ENCODE measurements around the gene SCAMP4.
"Not testable (repeated sequence)": the region's sequence is repeated elsewhere in the genome, so short reads cannot be mapped to it uniquely, and the experiment has no call there.

Gene SCAMP4

GRCh38 chr19:1880611-1881392 is 24.4 kb upstream of the SCAMP4 start:
- Histone ChIP-seq H3K79me2 (ENCODE audit: control insufficient read depth, insufficient read depth, low read length) (peaks cover 28% of the 10 kb centered on the region), H3K4me3 (ENCODE audit: low read length) (no peak overlapping the region), H3K36me3 (ENCODE audit: control insufficient read depth, insufficient read depth, low read length) (no peaks in the 10 kb centered on the region), H3K18ac (ENCODE audit: low read length) (no peak overlapping the region), H3K4ac (ENCODE audit: low read depth, low read length) (no peak overlapping the region), H2AK5ac (ENCODE audit: low read length) (no peak overlapping the region), H2BK5ac (ENCODE audit: low read length) (no peak overlapping the region), H3K27me3 (ENCODE audit: insufficient read depth, low read length, poor library complexity) (no peaks in the 10 kb centered on the region), H3K9ac (ENCODE audit: low read length) (no peak overlapping the region), H3K56ac (ENCODE audit: low read length) (no peak overlapping the region), H3K23ac (ENCODE audit: low read length) (no peak overlapping the region), H4K8ac (ENCODE audit: low read depth, low read length) (no peak overlapping the region), H4K5ac (ENCODE audit: low read length) (no peak overlapping the region), H3K4me1 (ENCODE audit: control insufficient read depth, low read depth, low read length) (peaks cover 10% of the 10 kb centered on the region), H3K27ac (ENCODE audit: low read depth, low read length) (no peak overlapping the region), H3K4me2 (ENCODE audit: low read length) (no peak overlapping the region), H2BK120ac (ENCODE audit: low read depth, low read length) (no peak overlapping the region), H3K79me1 (ENCODE audit: low read length) (peaks cover 23% of the 10 kb centered on the region), H2BK15ac (replicated peaks; ENCODE audit: low read depth) (no peak overlapping the region)
- no CpG with 5 or more reads among the region's 35 CpGs for WGBS (ENCODE audit: extremely low coverage, insufficient coverage, low lambda C conversion rate)
- DNase-seq = no peak

GRCh38 chr19:1881393-1882088 is 23.7 kb upstream of the SCAMP4 start:
- H4K5ac ChIP-seq (ENCODE audit: low read length); H3K27ac ChIP-seq (ENCODE audit: low read depth, low read length); H3K23ac ChIP-seq (ENCODE audit: low read length); H3K4me2 ChIP-seq (ENCODE audit: low read length); H2BK120ac ChIP-seq (ENCODE audit: low read depth, low read length); H3K4me1 ChIP-seq (ENCODE audit: control insufficient read depth, low read depth, low read length); H2AK5ac ChIP-seq (ENCODE audit: low read length); H2BK15ac ChIP-seq (replicated peaks; ENCODE audit: low read depth); H3K4me3 ChIP-seq (ENCODE audit: low read length); H3K4ac ChIP-seq (ENCODE audit: low read depth, low read length); H3K9ac ChIP-seq (ENCODE audit: low read length); H3K27me3 ChIP-seq (ENCODE audit: insufficient read depth, low read length, poor library complexity); H3K36me3 ChIP-seq (ENCODE audit: control insufficient read depth, insufficient read depth, low read length); H3K18ac ChIP-seq (ENCODE audit: low read length); H4K8ac ChIP-seq (ENCODE audit: low read depth, low read length); H2BK5ac ChIP-seq (ENCODE audit: low read length); DNase-seq: not testable (repeated sequence)
- WGBS (ENCODE audit: extremely low coverage, insufficient coverage, low lambda C conversion rate) = no CpG with 5 or more reads among the region's 44 CpGs
- Histone ChIP-seq H3K79me1 (ENCODE audit: low read length) (peaks cover 23% of the 10 kb centered on the region), H3K79me2 (ENCODE audit: control insufficient read depth, insufficient read depth, low read length) (peaks cover 28% of the 10 kb centered on the region), H3K56ac (ENCODE audit: low read length) (peak overlapping the region; percentile 34)

GRCh38 chr19:1882089-1882785 is 23.0 kb upstream of the SCAMP4 start:
- Histone ChIP-seq H3K18ac (ENCODE audit: low read length) (no peak overlapping the region), H2BK5ac (ENCODE audit: low read length) (no peak overlapping the region), H2BK120ac (ENCODE audit: low read depth, low read length) (no peak overlapping the region), H3K23ac (ENCODE audit: low read length) (no peak overlapping the region), H3K79me2 (ENCODE audit: control insufficient read depth, insufficient read depth, low read length) (peaks cover 28% of the 10 kb centered on the region), H3K27me3 (ENCODE audit: insufficient read depth, low read length, poor library complexity) (no peaks in the 10 kb centered on the region), H3K56ac (ENCODE audit: low read length) (peak overlapping the region; percentile 74), H3K36me3 (ENCODE audit: control insufficient read depth, insufficient read depth, low read length) (no peaks in the 10 kb centered on the region), H3K4me2 (ENCODE audit: low read length) (no peak overlapping the region), H3K4ac (ENCODE audit: low read depth, low read length) (no peak overlapping the region), H2AK5ac (ENCODE audit: low read length) (no peak overlapping the region), H3K9ac (ENCODE audit: low read length) (peak overlapping the region; percentile 41), H3K4me3 (ENCODE audit: low read length) (no peak overlapping the region), H3K4me1 (ENCODE audit: control insufficient read depth, low read depth, low read length) (peaks cover 10% of the 10 kb centered on the region), H4K8ac (ENCODE audit: low read depth, low read length) (no peak overlapping the region), H4K5ac (ENCODE audit: low read length) (no peak overlapping the region), H2BK15ac (replicated peaks; ENCODE audit: low read depth) (no peak overlapping the region), H3K79me1 (ENCODE audit: low read length) (peaks cover 23% of the 10 kb centered on the region), H3K27ac (ENCODE audit: low read depth, low read length) (no peak overlapping the region)
- no CpG with 5 or more reads among the region's 31 CpGs for WGBS (ENCODE audit: extremely low coverage, insufficient coverage, low lambda C conversion rate)
- DNase-seq = no peak

GRCh38 chr19:1882786-1883692 is 22.2 kb upstream of the SCAMP4 start:
- H3K18ac ChIP-seq (ENCODE audit: low read length) = no peak overlapping the region
- DNase-seq = no peak
- H2BK5ac ChIP-seq (ENCODE audit: low read length) = no peak overlapping the region
- H3K79me2 ChIP-seq (ENCODE audit: control insufficient read depth, insufficient read depth, low read length) = peaks cover 28% of the 10 kb centered on the region
- H4K8ac ChIP-seq (ENCODE audit: low read depth, low read length) = no peak overlapping the region
- H3K56ac ChIP-seq (ENCODE audit: low read length) = peak overlapping the region; percentile 74
- H3K79me1 ChIP-seq (ENCODE audit: low read length) = peaks cover 23% of the 10 kb centered on the region
- H3K36me3 ChIP-seq (ENCODE audit: control insufficient read depth, insufficient read depth, low read length) = no peaks in the 10 kb centered on the region
- no peak overlapping the region for H2AK5ac ChIP-seq (ENCODE audit: low read length)
- no peak overlapping the region for H3K4me2 ChIP-seq (ENCODE audit: low read length)
- H3K23ac ChIP-seq (ENCODE audit: low read length) = no peak overlapping the region
- no peak overlapping the region for H3K4ac ChIP-seq (ENCODE audit: low read depth, low read length)
- no peaks in the 10 kb centered on the region for H3K27me3 ChIP-seq (ENCODE audit: insufficient read depth, low read length, poor library complexity)
- WGBS (ENCODE audit: extremely low coverage, insufficient coverage, low lambda C conversion rate) = no CpG with 5 or more reads among the region's 25 CpGs
- no peak overlapping the region for H4K5ac ChIP-seq (ENCODE audit: low read length)
- peak overlapping the region; percentile 41 for H3K9ac ChIP-seq (ENCODE audit: low read length)
- no peak overlapping the region for H3K27ac ChIP-seq (ENCODE audit: low read depth, low read length)
- H2BK120ac ChIP-seq (ENCODE audit: low read depth, low read length) = no peak overlapping the region
- peaks cover 10% of the 10 kb centered on the region for H3K4me1 ChIP-seq (ENCODE audit: control insufficient read depth, low read depth, low read length)
- no peak overlapping the region for H2BK15ac ChIP-seq (replicated peaks; ENCODE audit: low read depth)
- H3K4me3 ChIP-seq (ENCODE audit: low read length) = no peak overlapping the region

DNA sequence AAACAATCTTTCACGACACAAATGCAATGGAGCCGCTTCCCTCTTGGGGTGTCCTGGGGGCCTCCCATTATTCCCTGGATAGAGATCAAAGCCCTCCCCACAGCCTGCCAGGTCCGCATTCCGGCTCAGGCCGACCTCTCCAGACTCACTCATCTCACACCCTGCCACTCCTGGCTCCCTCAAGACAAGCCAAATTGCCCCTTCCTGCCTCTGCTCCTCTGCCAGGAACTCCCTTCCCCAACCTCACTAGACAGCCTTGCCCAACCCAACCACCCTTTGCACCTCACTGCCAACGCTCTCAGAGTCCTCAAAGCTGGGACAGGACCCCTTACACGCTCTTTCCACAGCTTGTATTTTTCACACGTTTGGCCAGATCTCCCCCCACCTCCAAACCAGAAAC is 21.4 kb upstream of the SCAMP4 start:
- Histone ChIP-seq H4K5ac (ENCODE audit: low read length) (no peak overlapping the region), H3K27ac (ENCODE audit: low read depth, low read length) (no peak overlapping the region), H2BK120ac (ENCODE audit: low read depth, low read length) (no peak overlapping the region), H3K4ac (ENCODE audit: low read depth, low read length) (no peak overlapping the region), H3K79me2 (ENCODE audit: control insufficient read depth, insufficient read depth, low read length) (peaks cover 28% of the 10 kb centered on the region), H3K4me3 (ENCODE audit: low read length) (no peak overlapping the region), H2BK15ac (replicated peaks; ENCODE audit: low read depth) (no peak overlapping the region), H3K18ac (ENCODE audit: low read length) (no peak overlapping the region), H3K23ac (ENCODE audit: low read length) (no peak overlapping the region), H3K36me3 (ENCODE audit: control insufficient read depth, insufficient read depth, low read length) (no peaks in the 10 kb centered on the region), H4K8ac (ENCODE audit: low read depth, low read length) (no peak overlapping the region), H2AK5ac (ENCODE audit: low read length) (no peak overlapping the region), H3K4me1 (ENCODE audit: control insufficient read depth, low read depth, low read length) (peaks cover 10% of the 10 kb centered on the region), H3K27me3 (ENCODE audit: insufficient read depth, low read length, poor library complexity) (no peaks in the 10 kb centered on the region), H3K79me1 (ENCODE audit: low read length) (peaks cover 23% of the 10 kb centered on the region), H3K9ac (ENCODE audit: low read length) (peak overlapping the region; percentile 50), H3K56ac (ENCODE audit: low read length) (peak overlapping the region; percentile 92), H2BK5ac (ENCODE audit: low read length) (no peak overlapping the region), H3K4me2 (ENCODE audit: low read length) (peak overlapping the region; percentile 31)
- no peak for DNase-seq
- WGBS (ENCODE audit: extremely low coverage, insufficient coverage, low lambda C conversion rate) = no CpG with 5 or more reads among the region's 8 CpGs
